Coronary artery (tissue), 2 donors: Measurements from ENCODE around the gene TUBB4A.

Source experiments
- DNase-seq: peaks from one replicate; pipeline ENCODE4 v3.0.0-alpha.2; 2017; ENCODE audit warnings: low spot score
- H3K27ac ChIP-seq, 2 donors: fragments of 200-600 bp; sonication (generic); one replicate each; pipeline ENCODE4 v1.5.1; 2016 to 2019
- H3K4me3 ChIP-seq: fragments of 200-600 bp; sonication (generic); 2 replicates; pipeline ENCODE4 v1.5.1; 2016; ENCODE audit warnings: mild to moderate bottlenecking, moderate library complexity
- TF ChIP-seq, protein P1 (sequence below): fragments of 200-600 bp; sonication (generic); IDR thresholded peaks from one replicate; pipeline ENCODE4 v1.5.1; 2019; ENCODE audit warnings: antibody characterized with exemption

Gene TUBB4A

DNA sequence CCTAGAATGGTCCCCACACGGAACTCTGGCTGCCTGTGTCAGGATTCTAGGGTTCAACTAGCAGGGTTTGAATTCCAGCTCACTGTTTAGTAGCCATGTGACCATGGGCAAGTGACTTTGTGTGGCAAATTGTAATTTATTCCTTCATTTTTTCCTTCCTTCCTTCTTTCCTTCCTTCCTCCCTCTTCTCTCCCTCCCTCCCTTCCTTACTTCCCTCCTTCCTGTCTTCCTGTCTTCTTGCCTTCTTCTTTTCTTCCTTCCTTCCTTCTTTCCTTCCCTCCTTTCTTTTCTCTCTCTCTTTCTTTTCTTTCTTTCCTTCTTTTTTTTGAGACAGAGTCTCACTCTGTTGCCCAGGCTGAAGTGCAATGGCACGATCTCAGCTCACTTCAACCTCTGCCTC lies 12.0 kb downstream of the TUBB4A start:
- TF ChIP-seq, protein P1, sequence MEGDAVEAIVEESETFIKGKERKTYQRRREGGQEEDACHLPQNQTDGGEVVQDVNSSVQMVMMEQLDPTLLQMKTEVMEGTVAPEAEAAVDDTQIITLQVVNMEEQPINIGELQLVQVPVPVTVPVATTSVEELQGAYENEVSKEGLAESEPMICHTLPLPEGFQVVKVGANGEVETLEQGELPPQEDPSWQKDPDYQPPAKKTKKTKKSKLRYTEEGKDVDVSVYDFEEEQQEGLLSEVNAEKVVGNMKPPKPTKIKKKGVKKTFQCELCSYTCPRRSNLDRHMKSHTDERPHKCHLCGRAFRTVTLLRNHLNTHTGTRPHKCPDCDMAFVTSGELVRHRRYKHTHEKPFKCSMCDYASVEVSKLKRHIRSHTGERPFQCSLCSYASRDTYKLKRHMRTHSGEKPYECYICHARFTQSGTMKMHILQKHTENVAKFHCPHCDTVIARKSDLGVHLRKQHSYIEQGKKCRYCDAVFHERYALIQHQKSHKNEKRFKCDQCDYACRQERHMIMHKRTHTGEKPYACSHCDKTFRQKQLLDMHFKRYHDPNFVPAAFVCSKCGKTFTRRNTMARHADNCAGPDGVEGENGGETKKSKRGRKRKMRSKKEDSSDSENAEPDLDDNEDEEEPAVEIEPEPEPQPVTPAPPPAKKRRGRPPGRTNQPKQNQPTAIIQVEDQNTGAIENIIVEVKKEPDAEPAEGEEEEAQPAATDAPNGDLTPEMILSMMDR, result no peak
- H3K4me3 ChIP-seq, result no peak overlapping the region
- H3K27ac ChIP-seq, result no peak overlapping the region
- no peak for DNase-seq

DNA sequence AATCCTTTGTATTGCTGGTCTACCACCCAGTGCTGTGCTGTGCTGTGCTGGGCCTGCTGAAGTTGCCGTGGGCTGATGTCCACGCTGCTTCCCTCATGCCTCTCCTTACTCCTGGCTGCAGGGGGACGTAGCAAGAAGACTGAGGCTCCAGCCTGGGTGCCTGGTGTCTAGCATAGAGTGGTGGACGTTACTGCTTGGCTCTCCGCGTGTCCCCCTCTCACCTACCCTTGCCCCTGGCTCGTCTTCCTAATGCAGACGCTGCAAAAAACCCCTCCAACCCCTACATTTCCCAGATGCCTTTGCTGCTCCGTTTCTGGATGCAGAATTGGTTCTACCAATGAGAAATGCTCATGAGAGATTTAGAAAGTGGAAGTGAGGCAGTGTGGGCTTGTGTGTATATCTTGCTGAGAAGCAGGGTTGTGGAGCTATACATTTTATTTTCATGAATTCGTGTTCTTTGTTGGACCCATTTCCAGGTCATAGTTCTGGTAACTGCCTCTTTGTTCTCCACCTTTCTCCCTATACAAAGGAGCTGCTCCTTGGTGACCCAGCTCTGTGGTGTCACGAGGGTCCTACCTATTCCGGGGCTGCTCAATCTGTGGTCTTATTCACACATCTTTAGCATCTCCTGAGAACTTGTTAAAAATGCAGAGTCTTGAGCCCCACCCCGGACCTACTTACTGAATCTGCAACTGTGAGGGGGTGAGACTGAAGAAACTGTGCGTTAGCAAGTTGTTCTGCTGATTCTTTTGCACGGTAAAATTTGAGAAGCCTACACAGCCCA lies 12.6 kb downstream of the TUBB4A start:
- Histone ChIP-seq H3K27ac (no peak overlapping the region), H3K4me3 (no peak overlapping the region)
- no peak for DNase-seq
- TF ChIP-seq, protein P1, result no peak

DNA sequence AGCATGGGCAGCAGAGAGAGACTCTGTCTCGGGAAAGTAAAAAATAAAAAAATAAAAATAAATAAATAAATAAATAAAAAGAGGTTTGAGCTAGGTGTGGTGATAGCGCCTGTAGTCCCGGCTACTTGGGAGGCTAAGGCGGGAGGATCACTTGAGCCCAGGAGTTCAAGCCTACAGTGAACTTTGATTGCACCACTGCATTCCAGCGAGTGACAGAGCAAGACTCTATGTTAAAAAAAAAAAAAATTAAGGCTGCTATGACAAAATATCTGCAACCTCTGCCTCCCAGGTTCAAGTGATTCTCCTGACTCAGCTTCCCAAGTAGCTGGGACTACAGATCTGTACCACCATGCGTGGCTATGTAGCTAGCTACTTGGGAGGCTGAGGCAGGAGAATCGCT lies 17.3 kb downstream of the TUBB4A start:
- TF ChIP-seq, protein P1, result no peak
- no peak overlapping the region for H3K27ac ChIP-seq
- no peak overlapping the region for H3K4me3 ChIP-seq
- DNase-seq, result no peak

DNA sequence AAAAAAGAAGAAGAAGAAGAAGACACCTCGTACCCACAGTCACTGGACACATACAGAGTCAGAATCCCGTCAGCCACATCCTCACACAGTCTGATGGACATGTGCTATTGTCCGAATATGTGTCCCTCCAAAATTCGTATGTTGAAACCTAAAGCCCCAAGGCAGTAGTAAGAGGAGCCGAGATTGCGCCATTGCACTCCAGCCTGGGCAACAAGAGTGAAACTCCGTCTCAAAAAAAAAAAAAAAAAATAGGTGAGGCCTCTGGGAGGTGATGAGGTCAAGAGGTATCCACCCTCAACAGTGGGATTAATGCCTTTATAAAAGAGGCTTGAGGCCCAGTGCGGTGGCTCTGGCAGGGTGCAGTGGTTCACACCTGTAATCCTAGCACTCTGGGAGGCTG lies 17.9 kb downstream of the TUBB4A start:
- Histone ChIP-seq H3K27ac (no peak overlapping the region), H3K4me3 (no peak overlapping the region)
- DNase-seq, result no peak
- TF ChIP-seq, protein P1, result no peak

DNA sequence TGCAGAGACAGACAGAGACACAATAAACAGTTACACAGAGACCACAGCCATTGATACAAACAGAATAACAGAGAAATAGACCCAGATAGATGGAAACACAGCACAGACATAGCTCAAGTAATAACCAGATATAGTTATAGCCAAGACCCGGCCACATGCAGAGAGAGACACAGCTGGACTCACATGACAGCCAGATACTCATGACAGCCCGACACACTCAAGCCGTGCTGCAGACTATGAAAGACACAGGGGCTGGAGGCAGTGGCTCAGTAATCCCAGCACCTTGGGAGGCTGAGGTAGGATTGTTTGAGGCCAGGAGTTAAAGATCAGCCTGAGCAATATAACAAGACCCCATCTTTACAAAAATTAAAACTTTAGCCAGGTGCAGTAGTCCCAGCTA lies 18.9 kb downstream of the TUBB4A start:
- TF ChIP-seq, protein P1, result no peak
- Histone ChIP-seq H3K4me3 (no peak overlapping the region), H3K27ac (no peak overlapping the region)
- no peak for DNase-seq

DNA sequence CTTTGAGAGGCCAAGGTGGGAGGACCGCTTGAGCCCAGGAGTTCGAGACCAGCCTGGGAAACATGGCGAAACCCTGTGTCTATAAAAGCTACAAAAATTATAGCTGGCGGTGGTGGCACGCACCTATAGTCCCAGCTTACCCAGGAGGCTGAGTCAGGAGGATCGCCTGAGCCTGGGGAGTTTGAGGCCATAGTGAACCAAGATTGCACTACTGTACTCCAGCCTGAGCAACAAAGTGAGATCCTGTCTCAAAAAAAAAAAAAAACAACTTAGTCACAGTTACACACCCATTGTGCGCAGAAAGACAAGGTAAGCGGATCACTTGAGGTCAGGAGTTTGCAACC lies 19.8 kb downstream of the TUBB4A start:
- DNase-seq, result no peak
- H3K4me3 ChIP-seq, result no peak overlapping the region
- H3K27ac ChIP-seq, result no peak overlapping the region
- TF ChIP-seq, protein P1, result no peak
